ENCODE results near the gene LRRC7.

DNA sequence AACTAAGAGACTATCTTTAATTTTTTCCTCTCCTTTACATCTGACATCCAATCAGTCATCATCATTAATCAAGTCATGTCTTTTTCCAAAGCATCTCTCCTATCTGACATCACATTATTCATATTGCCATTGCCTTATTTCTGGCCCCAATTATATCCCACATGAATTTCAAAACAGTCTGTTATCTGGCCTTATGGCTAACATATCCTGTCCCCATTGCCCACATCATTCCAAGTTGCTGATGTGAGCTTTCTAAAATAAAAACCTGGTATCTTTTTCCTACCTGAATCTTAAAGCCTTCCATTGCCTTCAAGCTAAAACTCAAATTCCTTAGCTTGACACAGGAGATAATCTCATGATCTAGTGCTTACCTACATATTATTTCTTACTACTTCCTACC lies 353.8 kb downstream of the LRRC7 start:
- TF ChIP-seq, protein P1, sequence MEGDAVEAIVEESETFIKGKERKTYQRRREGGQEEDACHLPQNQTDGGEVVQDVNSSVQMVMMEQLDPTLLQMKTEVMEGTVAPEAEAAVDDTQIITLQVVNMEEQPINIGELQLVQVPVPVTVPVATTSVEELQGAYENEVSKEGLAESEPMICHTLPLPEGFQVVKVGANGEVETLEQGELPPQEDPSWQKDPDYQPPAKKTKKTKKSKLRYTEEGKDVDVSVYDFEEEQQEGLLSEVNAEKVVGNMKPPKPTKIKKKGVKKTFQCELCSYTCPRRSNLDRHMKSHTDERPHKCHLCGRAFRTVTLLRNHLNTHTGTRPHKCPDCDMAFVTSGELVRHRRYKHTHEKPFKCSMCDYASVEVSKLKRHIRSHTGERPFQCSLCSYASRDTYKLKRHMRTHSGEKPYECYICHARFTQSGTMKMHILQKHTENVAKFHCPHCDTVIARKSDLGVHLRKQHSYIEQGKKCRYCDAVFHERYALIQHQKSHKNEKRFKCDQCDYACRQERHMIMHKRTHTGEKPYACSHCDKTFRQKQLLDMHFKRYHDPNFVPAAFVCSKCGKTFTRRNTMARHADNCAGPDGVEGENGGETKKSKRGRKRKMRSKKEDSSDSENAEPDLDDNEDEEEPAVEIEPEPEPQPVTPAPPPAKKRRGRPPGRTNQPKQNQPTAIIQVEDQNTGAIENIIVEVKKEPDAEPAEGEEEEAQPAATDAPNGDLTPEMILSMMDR (IDR thresholded peaks at IDR 0.05) = no peak
- TF ChIP-seq POLR2A (IDR thresholded peaks at IDR 0.05) (no peak), POLR2AphosphoS5 (IDR thresholded peaks at IDR 0.05) (no peak)

Measured in breast epithelium (tissue), 3 donors.